HG03520 (cell line): ENCODE results near the gene CDK5RAP1.
"Not testable (repeated sequence)": the region's sequence is repeated elsewhere in the genome, so short reads cannot be mapped to it uniquely, and the experiment has no call there.

Experiments used
- ATAC-seq: cut with Tn5 transposase; IDR thresholded peaks from one replicate; pipeline ENCODE4 v1.9.1; 2021; ENCODE audit warnings: mild to moderate bottlenecking, moderate library complexity; ENCODE audit not compliant: unreplicated experiment

The CDK5RAP1 gene

GRCh38 chr20:33401184-33401920, at the start of gene CDK5RAP1:
TSS of gene CDK5RAP1 (minus strand) at chr20:33401519. CDS start at chr20:33397064, 4,455 bp downstream.
- ATAC-seq, result peak; percentile 84

GRCh38 chr20:33450867-33451266, 49.5 kb upstream of the CDK5RAP1 start:
- no peak for ATAC-seq

GRCh38 chr20:33445881-33446625, 44.7 kb upstream of the CDK5RAP1 start:
- no peak for ATAC-seq

- no peak for ATAC-seq
These were observed 43.7 kb upstream of the CDK5RAP1 start for GRCh38 chr20:33444797-33445560.

GRCh38 chr20:33443512-33444239, 42.4 kb upstream of the CDK5RAP1 start, which contains the start of gene SNTA1:
TSS of gene SNTA1 (minus strand) at chr20:33443763. CDS start at chr20:33443620, 143 bp downstream.
- peak; percentile 64 for ATAC-seq

- peak; percentile 12 for ATAC-seq
These were observed 41.7 kb upstream of the CDK5RAP1 start for GRCh38 chr20:33443006-33443511.

GRCh38 chr20:33442136-33443005, 41.1 kb upstream of the CDK5RAP1 start:
- no peak for ATAC-seq

- no peak for ATAC-seq
These were observed 40.0 kb upstream of the CDK5RAP1 start for GRCh38 chr20:33441142-33441955.

- not testable (repeated sequence) for ATAC-seq
These were observed 39.2 kb upstream of the CDK5RAP1 start for GRCh38 chr20:33440562-33440961.

- no peak for ATAC-seq
These were observed 37.2 kb upstream of the CDK5RAP1 start for GRCh38 chr20:33438481-33438880.

- ATAC-seq, result no peak
These were observed 36.0 kb upstream of the CDK5RAP1 start for GRCh38 chr20:33437141-33437911.

GRCh38 chr20:33434434-33434833, 33.1 kb upstream of the CDK5RAP1 start:
- no peak for ATAC-seq

GRCh38 chr20:33433465-33434234, 32.3 kb upstream of the CDK5RAP1 start:
- ATAC-seq, result no peak

- ATAC-seq, result no peak
These were observed 30.6 kb upstream of the CDK5RAP1 start for GRCh38 chr20:33431797-33432381.

GRCh38 chr20:33423875-33424274, 22.6 kb upstream of the CDK5RAP1 start:
- not testable (repeated sequence) for ATAC-seq

- ATAC-seq, result no peak
These were observed 22.0 kb upstream of the CDK5RAP1 start for GRCh38 chr20:33423141-33423834.
